DOHH2 (cell line): ENCODE results near the gene FTCD.

Experiments used
- CTCF ChIP-seq: fragments of 200-600 bp; sonication (generic); IDR thresholded peaks from one replicate; pipeline ENCODE4 v1.5.1; 2014; ENCODE audit warnings: antibody characterized with exemption, mild to moderate bottlenecking, low read depth, low read length; ENCODE audit not compliant: poor library complexity, severe bottlenecking
- EZH2phosphoT487 ChIP-seq: fragments of 200-600 bp; sonication (generic); IDR thresholded peaks from 2 replicates; pipeline ENCODE4 v1.6.1; 2017; ENCODE audit warnings: borderline replicate concordance, mild to moderate bottlenecking, antibody characterized with exemption, low read length, moderate library complexity, mixed read lengths

GRCh38 chr21:46131838-46132651, 23.3 kb downstream of the FTCD start:
- no peak for TF ChIP-seq CTCF
- TF ChIP-seq EZH2phosphoT487, result no peak
